ENCODE data around the gene PIH1D1. TPM values are rescaled to one million over a fixed set of nuclear protein-coding genes. Genes with fewer than 3 reads are reported as not detected.

The PIH1D1 gene
- total and polyA plus RNA-seq, 2 of the 8 experiments (the other 6 are each of a cell fraction or from before 2014, with no cell fraction given), result 146 to 195 TPM

GRCh38 chr19:49447485-49448431 lies 3.9 kb downstream of the PIH1D1 start:
- Histone ChIP-seq H3K4me1 (replicated peaks in 1 of 4; ENCODE audit: control insufficient read depth in 3 of 4, insufficient read depth in 4 of 4, low read length in 3 of 4) (peaks cover 0 to 14% (median 10%) of the 10 kb centered on the region in 4 experiments; a peak in 6 of 7 replicates), H2BK12ac (ENCODE audit: low read depth, low read length) (no peak overlapping the region), H3K23ac (ENCODE audit: insufficient read length) (no peak overlapping the region), H3K4ac (replicated peaks; ENCODE audit: insufficient read length, low read depth, low read length) (no peak overlapping the region), H3K36me3 (ENCODE audit: control insufficient read depth in 2 of 4, insufficient read depth in 4 of 4, low read length in 3 of 4) (peaks cover 11 to 17% (median 12%) of the 10 kb centered on the region in 4 experiments; a peak in 6 of 8 replicates), H4K91ac (replicated peaks; ENCODE audit: insufficient read length, low read length) (no peak overlapping the region), H3K4me2 (ENCODE audit: insufficient read depth in 1 of 2, low read depth in 2 of 2, low read length in 2 of 2) (peak overlapping the region in 1 of 2 experiments; percentile 24; a peak in 2 of 4 replicates), H3K18ac (ENCODE audit: extremely low read depth, low read length) (no peak overlapping the region), H3K23me2 (ENCODE audit: low read depth, low read length) (peaks cover 5% of the 10 kb centered on the region), H3K9me3 (ENCODE audit: insufficient read depth in 2 of 2, low read depth in 1 of 2, low read length in 1 of 2) (no peaks in the 10 kb centered on the region), H2AK5ac (ENCODE audit: low read depth, low read length) (no peak overlapping the region), H4K20me1 (replicated peaks in 1 of 2; ENCODE audit: control insufficient read depth in 1 of 2, insufficient read depth in 2 of 2, low read length in 2 of 2) (peaks cover 9 to 15% of the 10 kb centered on the region in 2 experiments), H3K79me1 (ENCODE audit: low read depth, low read length) (peaks cover 2% of the 10 kb centered on the region), H3K14ac (ENCODE audit: insufficient read length) (no peak overlapping the region), H3K4me3 (ENCODE audit: extremely low read depth in 1 of 4, insufficient read depth in 2 of 4, low read depth in 3 of 4, low read length in 4 of 4) (no peak overlapping the region), H4K5ac (ENCODE audit: insufficient read length, low read depth, low read length) (no peak overlapping the region), H3K56ac (replicated peaks; ENCODE audit: insufficient read length, low read depth, low read length) (no peak overlapping the region), H2BK5ac (ENCODE audit: low read depth, low read length) (0 out of 2 replicates have a peak overlapping the region, but pooled peaks have one; percentile 35), H2BK120ac (replicated peaks; ENCODE audit: low read depth, low read length) (no peak overlapping the region), H3K27ac (ENCODE audit: low read depth, low read length) (no peak overlapping the region), H2BK15ac (ENCODE audit: low read length) (no peak overlapping the region), H3K79me2 (ENCODE audit: control insufficient read depth in 1 of 2, insufficient read depth in 2 of 2, low read length in 2 of 2) (peaks cover 0 to 14% of the 10 kb centered on the region in 2 experiments; a peak in 2 of 4 replicates), H2AFZ (ENCODE audit: low read length) (no peak overlapping the region), H3K27me3 (replicated peaks in 1 of 4; ENCODE audit: control insufficient read depth in 3 of 4, extremely low read depth in 1 of 4, insufficient read depth in 3 of 4, low read length in 3 of 4) (no peaks in the 10 kb centered on the region), H3K9ac (replicated peaks in 1 of 4; ENCODE audit: extremely low read depth in 1 of 4, low read depth in 3 of 4, low read length in 3 of 4) (peak overlapping the region in 1 of 4 experiments; percentile 4; a peak in 2 of 7 replicates), H2BK20ac (ENCODE audit: low read length) (no peak overlapping the region), H4K8ac (ENCODE audit: extremely low read depth, insufficient read depth, low read length) (peak overlapping the region; percentile 38)
- DNase-seq (ENCODE audit: low read depth in 1 of 2, low spot score in 2 of 2) (peak; percentile 75 to 92), FAIRE-seq (no peak)
- 81% methylated on average over 28 of the region's 32 CpGs; no CpG with 5 or more reads in 1 of the 2 experiments for WGBS, 2 experiments (ENCODE audit: extremely low coverage in 1 of 2, insufficient coverage in 1 of 2, insufficient read length in 1 of 2, insufficient replicate concordance in 2 of 2, low coverage in 1 of 2, low lambda C conversion rate in 2 of 2, missing lambda C conversion rate in 1 of 2)
- TF ChIP-seq TCF12 (IDR thresholded peaks at IDR 0.05; ENCODE audit: low read depth, low read length) (no peak), SP1 (IDR thresholded peaks at IDR 0.05; ENCODE audit: low read depth, low read length) (peak; percentile 48; the same call in 1 of the 2 replicates), JUND (IDR thresholded peaks at IDR 0.05; ENCODE audit: low read length) (no peak), KDM1A (IDR thresholded peaks at IDR 0.05; ENCODE audit: borderline replicate concordance, low read length) (no peak), CREB1 (IDR thresholded peaks at IDR 0.05) (no peak), TAF1 (IDR thresholded peaks at IDR 0.05; ENCODE audit: low read depth, low read length) (no peak)
- POLR2A ChIA-PET (ENCODE audit: partially characterized antibody), result interaction anchor here (0.6 to 2.3 kb wide), 14 partner anchors 11 to 237 kb away, joined by 3 to 11 read pairs (median 4); partner anchors contain the start of genes FLT3LG and RPS11
- CTCF ChIA-PET (ENCODE audit: partially characterized antibody), result interaction anchor here (0.6 to 7.9 kb wide), 12 partner anchors 18 to 569 kb away, joined by 3 to 88 read pairs (median 3); no protein-coding TSS in a partner anchor

Data from H1 (cell line).